HEK293 (cell line): ENCODE results near the gene UBE2V1.

ENCODE experiments used
- GLIS1 ChIP-seq: fragments of 450-650 bp; formaldehyde crosslinking; IDR thresholded peaks from 2 replicates; pipeline ENCODE4 v1.5.1; 2016; ENCODE audit warnings: missing biosample characterization, missing genetic modification characterization
- MZF1 ChIP-seq: fragments of 450-650 bp; formaldehyde crosslinking; IDR thresholded peaks from 2 replicates; pipeline ENCODE4 v1.5.1; 2017; ENCODE audit warnings: missing biosample characterization, missing genetic modification characterization, borderline replicate concordance
- OVOL3 ChIP-seq: fragments of 450-650 bp; formaldehyde crosslinking; IDR thresholded peaks from 2 replicates; pipeline ENCODE4 v1.5.1; 2016; ENCODE audit warnings: missing biosample characterization, missing genetic modification characterization
- REPIN1 ChIP-seq: fragments of 450-650 bp; formaldehyde crosslinking; IDR thresholded peaks from 2 replicates; pipeline ENCODE4 v1.5.1; 2017; ENCODE audit warnings: missing biosample characterization, missing genetic modification characterization, low read depth
- SP2 ChIP-seq: fragments of 450-650 bp; formaldehyde crosslinking; IDR thresholded peaks from 2 replicates; pipeline ENCODE4 v1.5.1; 2016; ENCODE audit warnings: missing biosample characterization, missing genetic modification characterization
- ZBTB17 ChIP-seq: fragments of 450-650 bp; formaldehyde crosslinking; IDR thresholded peaks from 2 replicates; pipeline ENCODE4 v1.5.1; 2016; ENCODE audit warnings: missing biosample characterization, missing genetic modification characterization
- ZBTB21 ChIP-seq: fragments of 450-650 bp; formaldehyde crosslinking; IDR thresholded peaks from 2 replicates; pipeline ENCODE4 v1.5.1; 2017; ENCODE audit warnings: missing biosample characterization, missing genetic modification characterization
- ZBTB8A ChIP-seq: fragments of 450-650 bp; formaldehyde crosslinking; IDR thresholded peaks from 2 replicates; pipeline ENCODE4 v1.5.1; 2016; ENCODE audit warnings: missing biosample characterization, missing genetic modification characterization
- ZNF121 ChIP-seq: fragments of 450-650 bp; formaldehyde crosslinking; IDR thresholded peaks from 2 replicates; pipeline ENCODE4 v1.5.1; 2016; ENCODE audit warnings: missing biosample characterization, missing genetic modification characterization
- ZNF133 ChIP-seq: fragments of 450-650 bp; formaldehyde crosslinking; IDR thresholded peaks from 2 replicates; pipeline ENCODE4 v1.5.1; 2016; ENCODE audit warnings: missing biosample characterization, missing genetic modification characterization
- ZNF140 ChIP-seq: fragments of 450-650 bp; formaldehyde crosslinking; IDR thresholded peaks from 2 replicates; pipeline ENCODE4 v1.5.1; 2016; ENCODE audit warnings: missing biosample characterization, missing genetic modification characterization
- ZNF146 ChIP-seq: fragments of 450-650 bp; formaldehyde crosslinking; IDR thresholded peaks from 2 replicates; pipeline ENCODE4 v1.5.1; 2016; ENCODE audit warnings: missing biosample characterization, missing genetic modification characterization
- ZNF221 ChIP-seq: fragments of 450-650 bp; formaldehyde crosslinking; IDR thresholded peaks from 2 replicates; pipeline ENCODE4 v1.5.1; 2017; ENCODE audit warnings: missing biosample characterization, missing genetic modification characterization, borderline replicate concordance
- ZNF324 ChIP-seq: fragments of 450-650 bp; formaldehyde crosslinking; IDR thresholded peaks from 2 replicates; pipeline ENCODE4 v1.5.1; 2016; ENCODE audit warnings: missing biosample characterization, missing genetic modification characterization
- ZNF514 ChIP-seq: fragments of 450-650 bp; formaldehyde crosslinking; IDR thresholded peaks from 2 replicates; pipeline ENCODE4 v1.5.1; 2016; ENCODE audit warnings: missing biosample characterization, missing genetic modification characterization
- ZNF521 ChIP-seq: fragments of 450-650 bp; formaldehyde crosslinking; IDR thresholded peaks from 2 replicates; pipeline ENCODE4 v1.5.1; 2017; ENCODE audit warnings: missing biosample characterization, mild to moderate bottlenecking, missing genetic modification characterization
- ZNF530 ChIP-seq: fragments of 450-650 bp; formaldehyde crosslinking; IDR thresholded peaks from 2 replicates; pipeline ENCODE4 v1.5.1; 2016; ENCODE audit warnings: low read depth, missing biosample characterization, missing genetic modification characterization
- ZNF596 ChIP-seq: fragments of 450-650 bp; IDR thresholded peaks from 2 replicates; pipeline ENCODE4 v1.5.0; 2018; ENCODE audit warnings: missing biosample characterization, mild to moderate bottlenecking, missing genetic modification characterization, moderate library complexity
- ZNF600 ChIP-seq: fragments of 450-650 bp; formaldehyde crosslinking; IDR thresholded peaks from 2 replicates; pipeline ENCODE4 v1.5.1; 2016; ENCODE audit warnings: missing biosample characterization, missing genetic modification characterization
- ZNF621 ChIP-seq: fragments of 450-650 bp; formaldehyde crosslinking; IDR thresholded peaks from 2 replicates; pipeline ENCODE4 v1.5.1; 2017; ENCODE audit warnings: missing biosample characterization, missing genetic modification characterization
- ZNF660 ChIP-seq: fragments of 450-650 bp; IDR thresholded peaks from 2 replicates; pipeline ENCODE4 v1.5.1; 2018; ENCODE audit warnings: missing biosample characterization, mild to moderate bottlenecking, missing genetic modification characterization
- ZNF664 ChIP-seq: fragments of 450-650 bp; formaldehyde crosslinking; IDR thresholded peaks from 2 replicates; pipeline ENCODE4 v1.5.1; 2016; ENCODE audit warnings: missing biosample characterization, missing genetic modification characterization
- ZNF670 ChIP-seq: fragments of 450-650 bp; formaldehyde crosslinking; IDR thresholded peaks from 2 replicates; pipeline ENCODE4 v1.5.1; 2016; ENCODE audit warnings: missing biosample characterization, missing genetic modification characterization, low read depth
- ZNF701 ChIP-seq: fragments of 450-650 bp; formaldehyde crosslinking; IDR thresholded peaks from 2 replicates; pipeline ENCODE4 v1.5.1; 2016; ENCODE audit warnings: missing biosample characterization, missing genetic modification characterization
- ZNF768 ChIP-seq: fragments of 450-650 bp; formaldehyde crosslinking; IDR thresholded peaks from 2 replicates; pipeline ENCODE4 v1.5.1; 2018; ENCODE audit warnings: missing biosample characterization, mild to moderate bottlenecking, missing genetic modification characterization
- TF ChIP-seq, protein P1 (sequence below): fragments of 450-650 bp; formaldehyde crosslinking; IDR thresholded peaks from 2 replicates; pipeline ENCODE4 v1.5.1; 2016; ENCODE audit warnings: missing biosample characterization, missing genetic modification characterization
- TF ChIP-seq, protein P2 (sequence below): fragments of 450-650 bp; formaldehyde crosslinking; conservative IDR thresholded peaks from 2 replicates; pipeline ENCODE4 v1.5.1; 2016; ENCODE audit warnings: low read depth, missing biosample characterization, missing genetic modification characterization
- TF ChIP-seq, protein P3 (sequence below): fragments of 450-650 bp; IDR thresholded peaks from 2 replicates; pipeline ENCODE4 v1.5.1; 2018; ENCODE audit warnings: missing biosample characterization, mild to moderate bottlenecking, missing genetic modification characterization
- TF ChIP-seq, protein P4 (sequence below): fragments of 450-650 bp; formaldehyde crosslinking; IDR thresholded peaks from 2 replicates; pipeline ENCODE4 v1.5.1; 2017; ENCODE audit warnings: missing biosample characterization, missing genetic modification characterization
- TF ChIP-seq, protein P5 (sequence below): fragments of 450-650 bp; formaldehyde crosslinking; IDR thresholded peaks from 2 replicates; pipeline ENCODE4 v1.5.1; 2016; ENCODE audit warnings: missing biosample characterization, missing genetic modification characterization

UBE2V1 gene

DNA sequence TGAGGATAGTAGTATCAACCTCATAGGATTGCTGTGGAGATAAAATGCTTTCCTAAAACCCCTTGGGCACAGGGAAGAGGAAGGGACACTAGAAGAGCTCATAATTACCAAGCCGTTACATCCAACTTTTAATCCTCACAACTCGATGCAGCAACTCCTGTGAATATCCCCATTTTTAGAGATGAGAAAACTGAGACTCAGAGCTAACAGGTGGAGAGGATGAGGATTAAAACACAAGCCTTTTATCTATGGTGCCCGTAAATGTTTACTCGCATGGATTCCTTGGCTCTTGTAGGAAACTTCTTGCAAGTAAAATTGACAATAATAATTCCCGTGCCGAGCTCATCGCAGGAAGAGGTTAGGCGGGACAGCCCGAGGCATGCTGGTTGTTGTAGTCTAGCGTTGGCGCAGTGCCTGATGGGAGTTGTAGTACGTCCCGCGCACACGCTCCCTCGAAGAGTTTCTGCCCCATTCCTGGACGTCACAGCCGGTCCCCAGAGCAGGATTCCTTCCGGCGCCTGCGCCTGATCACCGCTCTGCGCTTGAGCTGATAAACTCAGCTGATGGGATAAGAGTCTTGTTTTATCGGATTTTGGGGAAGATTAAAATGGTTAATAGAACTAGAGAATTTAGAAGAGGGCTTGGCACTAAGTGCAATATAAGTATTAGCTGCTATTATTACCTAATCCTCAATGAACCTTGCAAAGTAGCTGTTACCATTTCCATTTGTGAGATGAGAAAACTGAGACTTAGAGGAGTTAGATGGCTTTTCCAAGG, 2.8 kb upstream of the UBE2V1 start (continued):
- TF ChIP-seq ZNF221 (tag by site-specific recombination) = no peak
- 0 out of 2 replicates have a peak, but pooled peaks have one; percentile 14 for TF ChIP-seq ZNF600
- TF ChIP-seq ZNF146 (tag by site-specific recombination) = no peak
- no peak for TF ChIP-seq ZNF664 (tag by site-specific recombination)
- TF ChIP-seq ZNF140 (tag by site-specific recombination) = no peak
- TF ChIP-seq REPIN1 (tag by site-specific recombination) = no peak
- no peak for TF ChIP-seq ZNF133 (tag by site-specific recombination)
- TF ChIP-seq ZNF530 = no peak
- TF ChIP-seq SP2 (tag by site-specific recombination) = peak; percentile 67
- TF ChIP-seq ZNF660 (tag by site-specific recombination) = no peak
- TF ChIP-seq, protein P1, sequence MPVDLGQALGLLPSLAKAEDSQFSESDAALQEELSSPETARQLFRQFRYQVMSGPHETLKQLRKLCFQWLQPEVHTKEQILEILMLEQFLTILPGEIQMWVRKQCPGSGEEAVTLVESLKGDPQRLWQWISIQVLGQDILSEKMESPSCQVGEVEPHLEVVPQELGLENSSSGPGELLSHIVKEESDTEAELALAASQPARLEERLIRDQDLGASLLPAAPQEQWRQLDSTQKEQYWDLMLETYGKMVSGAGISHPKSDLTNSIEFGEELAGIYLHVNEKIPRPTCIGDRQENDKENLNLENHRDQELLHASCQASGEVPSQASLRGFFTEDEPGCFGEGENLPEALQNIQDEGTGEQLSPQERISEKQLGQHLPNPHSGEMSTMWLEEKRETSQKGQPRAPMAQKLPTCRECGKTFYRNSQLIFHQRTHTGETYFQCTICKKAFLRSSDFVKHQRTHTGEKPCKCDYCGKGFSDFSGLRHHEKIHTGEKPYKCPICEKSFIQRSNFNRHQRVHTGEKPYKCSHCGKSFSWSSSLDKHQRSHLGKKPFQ = no peak
- no peak for TF ChIP-seq ZNF670 (tag by site-specific recombination)
- TF ChIP-seq OVOL3 (tag by site-specific recombination) = no peak
- TF ChIP-seq ZNF514 = no peak
- TF ChIP-seq, protein P2, sequence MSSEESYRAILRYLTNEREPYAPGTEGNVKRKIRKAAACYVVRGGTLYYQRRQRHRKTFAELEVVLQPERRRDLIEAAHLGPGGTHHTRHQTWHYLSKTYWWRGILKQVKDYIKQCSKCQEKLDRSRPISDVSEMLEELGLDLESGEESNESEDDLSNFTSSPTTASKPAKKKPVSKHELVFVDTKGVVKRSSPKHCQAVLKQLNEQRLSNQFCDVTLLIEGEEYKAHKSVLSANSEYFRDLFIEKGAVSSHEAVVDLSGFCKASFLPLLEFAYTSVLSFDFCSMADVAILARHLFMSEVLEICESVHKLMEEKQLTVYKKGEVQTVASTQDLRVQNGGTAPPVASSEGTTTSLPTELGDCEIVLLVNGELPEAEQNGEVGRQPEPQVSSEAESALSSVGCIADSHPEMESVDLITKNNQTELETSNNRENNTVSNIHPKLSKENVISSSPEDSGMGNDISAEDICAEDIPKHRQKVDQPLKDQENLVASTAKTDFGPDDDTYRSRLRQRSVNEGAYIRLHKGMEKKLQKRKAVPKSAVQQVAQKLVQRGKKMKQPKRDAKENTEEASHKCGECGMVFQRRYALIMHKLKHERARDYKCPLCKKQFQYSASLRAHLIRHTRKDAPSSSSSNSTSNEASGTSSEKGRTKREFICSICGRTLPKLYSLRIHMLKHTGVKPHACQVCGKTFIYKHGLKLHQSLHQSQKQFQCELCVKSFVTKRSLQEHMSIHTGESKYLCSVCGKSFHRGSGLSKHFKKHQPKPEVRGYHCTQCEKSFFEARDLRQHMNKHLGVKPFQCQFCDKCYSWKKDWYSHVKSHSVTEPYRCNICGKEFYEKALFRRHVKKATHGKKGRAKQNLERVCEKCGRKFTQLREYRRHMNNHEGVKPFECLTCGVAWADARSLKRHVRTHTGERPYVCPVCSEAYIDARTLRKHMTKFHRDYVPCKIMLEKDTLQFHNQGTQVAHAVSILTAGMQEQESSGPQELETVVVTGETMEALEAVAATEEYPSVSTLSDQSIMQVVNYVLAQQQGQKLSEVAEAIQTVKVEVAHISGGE (tag by site-specific recombination) = peak; percentile 85
- TF ChIP-seq ZNF121 (tag by site-specific recombination) = no peak
- no peak for TF ChIP-seq ZNF621
- TF ChIP-seq, protein P3, sequence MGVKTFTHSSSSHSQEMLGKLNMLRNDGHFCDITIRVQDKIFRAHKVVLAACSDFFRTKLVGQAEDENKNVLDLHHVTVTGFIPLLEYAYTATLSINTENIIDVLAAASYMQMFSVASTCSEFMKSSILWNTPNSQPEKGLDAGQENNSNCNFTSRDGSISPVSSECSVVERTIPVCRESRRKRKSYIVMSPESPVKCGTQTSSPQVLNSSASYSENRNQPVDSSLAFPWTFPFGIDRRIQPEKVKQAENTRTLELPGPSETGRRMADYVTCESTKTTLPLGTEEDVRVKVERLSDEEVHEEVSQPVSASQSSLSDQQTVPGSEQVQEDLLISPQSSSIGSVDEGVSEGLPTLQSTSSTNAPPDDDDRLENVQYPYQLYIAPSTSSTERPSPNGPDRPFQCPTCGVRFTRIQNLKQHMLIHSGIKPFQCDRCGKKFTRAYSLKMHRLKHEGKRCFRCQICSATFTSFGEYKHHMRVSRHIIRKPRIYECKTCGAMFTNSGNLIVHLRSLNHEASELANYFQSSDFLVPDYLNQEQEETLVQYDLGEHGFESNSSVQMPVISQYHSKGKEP (tag by site-specific recombination) = no peak
- TF ChIP-seq ZNF596 (tag by site-specific recombination) = no peak
- no peak for TF ChIP-seq MZF1
- peak; percentile 93 for TF ChIP-seq ZBTB21 (tag by site-specific recombination)
- TF ChIP-seq GLIS1 (tag by site-specific recombination) = peak; percentile 26; the same call in 1 of the 2 replicates
- no peak for TF ChIP-seq ZNF768 (tag by site-specific recombination)
- TF ChIP-seq, protein P4, sequence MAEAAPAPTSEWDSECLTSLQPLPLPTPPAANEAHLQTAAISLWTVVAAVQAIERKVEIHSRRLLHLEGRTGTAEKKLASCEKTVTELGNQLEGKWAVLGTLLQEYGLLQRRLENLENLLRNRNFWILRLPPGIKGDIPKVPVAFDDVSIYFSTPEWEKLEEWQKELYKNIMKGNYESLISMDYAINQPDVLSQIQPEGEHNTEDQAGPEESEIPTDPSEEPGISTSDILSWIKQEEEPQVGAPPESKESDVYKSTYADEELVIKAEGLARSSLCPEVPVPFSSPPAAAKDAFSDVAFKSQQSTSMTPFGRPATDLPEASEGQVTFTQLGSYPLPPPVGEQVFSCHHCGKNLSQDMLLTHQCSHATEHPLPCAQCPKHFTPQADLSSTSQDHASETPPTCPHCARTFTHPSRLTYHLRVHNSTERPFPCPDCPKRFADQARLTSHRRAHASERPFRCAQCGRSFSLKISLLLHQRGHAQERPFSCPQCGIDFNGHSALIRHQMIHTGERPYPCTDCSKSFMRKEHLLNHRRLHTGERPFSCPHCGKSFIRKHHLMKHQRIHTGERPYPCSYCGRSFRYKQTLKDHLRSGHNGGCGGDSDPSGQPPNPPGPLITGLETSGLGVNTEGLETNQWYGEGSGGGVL = no peak
- TF ChIP-seq, protein P5, sequence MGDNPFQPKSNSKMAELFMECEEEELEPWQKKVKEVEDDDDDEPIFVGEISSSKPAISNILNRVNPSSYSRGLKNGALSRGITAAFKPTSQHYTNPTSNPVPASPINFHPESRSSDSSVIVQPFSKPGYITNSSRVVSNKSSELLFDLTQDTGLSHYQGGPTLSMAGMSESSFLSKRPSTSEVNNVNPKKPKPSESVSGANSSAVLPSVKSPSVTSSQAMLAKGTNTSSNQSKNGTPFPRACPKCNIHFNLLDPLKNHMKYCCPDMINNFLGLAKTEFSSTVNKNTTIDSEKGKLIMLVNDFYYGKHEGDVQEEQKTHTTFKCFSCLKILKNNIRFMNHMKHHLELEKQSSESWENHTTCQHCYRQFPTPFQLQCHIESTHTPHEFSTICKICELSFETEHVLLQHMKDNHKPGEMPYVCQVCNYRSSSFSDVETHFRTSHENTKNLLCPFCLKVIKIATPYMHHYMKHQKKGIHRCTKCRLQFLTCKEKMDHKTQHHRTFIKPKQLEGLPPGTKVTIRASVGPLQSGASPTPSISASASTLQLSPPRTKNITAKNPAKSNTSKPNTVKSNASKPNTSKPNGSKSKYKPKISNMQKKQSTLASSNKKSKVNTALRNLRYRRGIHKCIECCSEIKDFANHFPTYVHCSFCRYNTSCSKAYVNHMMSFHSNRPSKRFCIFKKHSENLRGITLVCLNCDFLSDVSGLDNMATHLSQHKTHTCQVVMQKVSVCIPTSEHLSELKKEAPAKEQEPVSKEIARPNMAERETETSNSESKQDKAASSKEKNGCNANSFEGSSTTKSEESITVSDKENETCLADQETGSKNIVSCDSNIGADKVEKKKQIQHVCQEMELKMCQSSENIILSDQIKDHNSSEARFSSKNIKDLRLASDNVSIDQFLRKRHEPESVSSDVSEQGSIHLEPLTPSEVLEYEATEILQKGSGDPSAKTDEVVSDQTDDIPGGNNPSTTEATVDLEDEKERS = no peak
- TF ChIP-seq ZNF521 (tag by site-specific recombination) = no peak
- TF ChIP-seq ZNF324 (tag by site-specific recombination) = no peak
- TF ChIP-seq ZBTB17 (tag by site-specific recombination) = peak; percentile 88
- TF ChIP-seq ZNF701 (tag by site-specific recombination) = no peak
- no peak for TF ChIP-seq ZBTB8A (tag by site-specific recombination)
